Daoy (cell line): ENCODE measurements around the gene ZNF300. TPM values are rescaled to one million over a fixed set of nuclear protein-coding genes. Genes with fewer than 3 reads are reported as not detected.
"Not testable (repeated sequence)": the region's sequence is repeated elsewhere in the genome, so short reads cannot be mapped to it uniquely, and the experiment has no call there.

Experiments used
- DNase-seq: peaks from one replicate; pipeline ENCODE4 v3.0.0-alpha.2; 2015; ENCODE audit warnings: low read depth
- total RNA-seq: library from RNA; depleted of rRNA; stranded (reverse); fragments of >200 nt; shearing (Covaris generic); gene quantifications from 2 replicates; pipeline ENCODE4 v1.2.3, GENCODE V29; 2014; rRNA removed

ZNF300 gene
- total RNA-seq, 1 experiment from 2014 or later = 9.4 TPM

DNA sequence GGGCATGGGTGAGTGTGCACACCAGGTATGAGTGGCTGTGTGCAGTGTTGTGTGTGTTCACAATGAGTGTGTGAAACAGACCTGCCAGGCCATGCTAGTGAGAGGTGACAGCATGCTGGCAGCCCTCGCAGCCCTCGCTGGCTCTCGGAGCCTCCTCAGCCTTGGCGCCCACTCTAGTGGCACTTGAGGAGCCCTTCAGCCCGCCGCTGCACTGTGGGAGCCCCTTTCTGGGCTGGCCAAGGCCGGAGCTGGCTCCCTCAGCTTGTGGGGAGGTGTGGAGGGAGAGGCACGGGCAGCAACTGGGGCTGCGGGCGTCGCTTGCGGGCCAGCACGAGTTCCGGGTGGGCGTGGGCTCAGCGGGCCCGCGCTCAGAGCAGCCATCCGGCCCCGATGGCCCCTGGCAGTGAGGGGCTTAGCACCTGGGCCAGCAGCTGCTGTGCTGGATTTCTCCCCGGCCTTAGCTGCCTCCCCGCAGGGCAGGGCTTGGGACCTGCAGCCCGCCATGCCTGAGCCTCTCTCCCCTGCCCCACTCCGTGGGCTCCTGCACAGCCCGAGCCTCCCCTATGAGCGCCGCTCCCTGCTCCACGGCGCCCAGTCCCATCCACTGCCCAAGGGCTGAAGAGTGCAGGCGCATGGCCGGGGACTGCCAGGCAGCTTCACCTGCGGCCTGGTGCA lies 59.5 kb downstream of the ZNF300 start:
- DNase-seq = not testable (repeated sequence)

Other genes starting within 250 kb of the ZNF300 start
- gene MYOZ3, start 243.7 kb downstream of the ZNF300 start, total RNA-seq = 0.09 TPM in 1 of 2 replicates, not detected in the other
- 51.4 and 51.9 TPM in 2 replicates for gene RBM22, start 203.9 kb downstream of the ZNF300 start, total RNA-seq
- gene DCTN4, start 146.0 kb downstream of the ZNF300 start, total RNA-seq = 43.2 and 49.3 TPM in 2 replicates
- gene SMIM3, start 126.2 kb downstream of the ZNF300 start, total RNA-seq = 41.9 and 47.1 TPM in 2 replicates
- 0.51 TPM in 1 of 2 replicates, not detected in the other for gene IRGM, start 58.5 kb downstream of the ZNF300 start, total RNA-seq
- gene GPX3, start 115.6 kb upstream of the ZNF300 start, total RNA-seq = 11.5 and 13.1 TPM in 2 replicates
- 239 TPM in 2 replicates for gene TNIP1, start 176.1 kb upstream of the ZNF300 start, total RNA-seq